ENCODE data around the gene DNAAF3.

DNAAF3 gene

DNA sequence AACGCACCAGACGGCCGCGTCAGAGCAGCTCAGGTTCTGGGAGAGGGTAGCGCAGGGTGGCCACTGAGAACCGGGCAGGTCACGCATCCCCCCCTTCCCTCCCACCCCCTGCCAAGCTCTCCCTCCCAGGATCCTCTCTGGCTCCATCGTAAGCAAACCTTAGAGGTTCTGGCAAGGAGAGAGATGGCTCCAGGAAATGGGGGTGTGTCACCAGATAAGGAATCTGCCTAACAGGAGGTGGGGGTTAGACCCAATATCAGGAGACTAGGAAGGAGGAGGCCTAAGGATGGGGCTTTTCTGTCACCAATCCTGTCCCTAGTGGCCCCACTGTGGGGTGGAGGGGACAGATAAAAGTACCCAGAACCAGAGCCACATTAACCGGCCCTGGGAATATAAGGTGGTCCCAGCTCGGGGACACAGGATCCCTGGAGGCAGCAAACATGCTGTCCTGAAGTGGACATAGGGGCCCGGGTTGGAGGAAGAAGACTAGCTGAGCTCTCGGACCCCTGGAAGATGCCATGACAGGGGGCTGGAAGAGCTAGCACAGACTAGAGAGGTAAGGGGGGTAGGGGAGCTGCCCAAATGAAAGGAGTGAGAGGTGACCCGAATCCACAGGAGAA, 50.9 kb downstream of the DNAAF3 start:
- no peak for DNase-seq

DNA sequence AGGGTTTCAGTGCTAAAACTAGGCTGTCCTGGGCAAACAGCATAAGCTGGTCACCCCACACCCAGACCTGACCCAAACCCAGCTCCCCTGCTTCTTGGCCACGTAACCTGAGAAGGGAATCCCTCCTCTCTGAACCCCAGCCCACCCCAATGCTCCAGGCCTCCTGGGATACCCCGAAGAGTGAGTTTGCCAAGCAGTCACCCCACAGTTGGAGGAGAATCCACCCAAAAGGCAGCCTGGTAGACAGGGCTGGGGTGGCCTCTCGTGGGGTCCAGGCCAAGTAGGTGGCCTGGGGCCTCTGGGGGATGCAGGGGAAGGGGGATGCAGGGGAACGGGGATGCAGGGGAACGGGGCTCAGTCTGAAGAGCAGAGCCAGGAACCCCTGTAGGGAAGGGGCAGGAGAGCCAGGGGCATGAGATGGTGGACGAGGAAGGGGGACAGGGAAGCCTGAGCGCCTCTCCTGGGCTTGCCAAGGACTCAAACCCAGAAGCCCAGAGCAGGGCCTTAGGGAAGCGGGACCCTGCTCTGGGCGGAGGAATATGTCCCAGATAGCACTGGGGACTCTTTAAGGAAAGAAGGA, 51.8 kb downstream of the DNAAF3 start:
- no peak for DNase-seq

DNA sequence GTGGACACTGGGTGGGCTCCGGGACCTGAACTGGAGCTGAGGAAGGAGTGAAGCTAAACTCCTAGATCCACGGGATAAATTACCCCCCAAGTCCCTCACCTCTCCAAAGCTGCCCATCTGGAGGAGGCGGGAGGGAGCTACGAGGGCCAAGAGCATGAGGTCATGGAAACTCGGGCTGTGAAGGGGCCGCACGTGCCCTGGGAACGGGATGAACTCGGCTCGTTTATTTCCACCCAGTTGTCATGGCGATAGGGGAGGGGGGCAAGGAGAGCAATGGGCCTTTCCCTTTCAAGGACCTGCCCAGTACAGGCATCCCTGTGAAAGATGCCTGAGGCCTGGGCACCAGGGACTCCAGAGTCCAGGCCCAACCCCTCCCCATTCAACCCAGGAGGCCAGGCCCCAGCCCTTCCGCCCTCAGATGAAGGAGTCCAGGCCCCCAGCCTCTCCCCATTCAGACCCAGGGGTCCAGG, 52.8 kb downstream of the DNAAF3 start:
- DNase-seq = no peak

DNA sequence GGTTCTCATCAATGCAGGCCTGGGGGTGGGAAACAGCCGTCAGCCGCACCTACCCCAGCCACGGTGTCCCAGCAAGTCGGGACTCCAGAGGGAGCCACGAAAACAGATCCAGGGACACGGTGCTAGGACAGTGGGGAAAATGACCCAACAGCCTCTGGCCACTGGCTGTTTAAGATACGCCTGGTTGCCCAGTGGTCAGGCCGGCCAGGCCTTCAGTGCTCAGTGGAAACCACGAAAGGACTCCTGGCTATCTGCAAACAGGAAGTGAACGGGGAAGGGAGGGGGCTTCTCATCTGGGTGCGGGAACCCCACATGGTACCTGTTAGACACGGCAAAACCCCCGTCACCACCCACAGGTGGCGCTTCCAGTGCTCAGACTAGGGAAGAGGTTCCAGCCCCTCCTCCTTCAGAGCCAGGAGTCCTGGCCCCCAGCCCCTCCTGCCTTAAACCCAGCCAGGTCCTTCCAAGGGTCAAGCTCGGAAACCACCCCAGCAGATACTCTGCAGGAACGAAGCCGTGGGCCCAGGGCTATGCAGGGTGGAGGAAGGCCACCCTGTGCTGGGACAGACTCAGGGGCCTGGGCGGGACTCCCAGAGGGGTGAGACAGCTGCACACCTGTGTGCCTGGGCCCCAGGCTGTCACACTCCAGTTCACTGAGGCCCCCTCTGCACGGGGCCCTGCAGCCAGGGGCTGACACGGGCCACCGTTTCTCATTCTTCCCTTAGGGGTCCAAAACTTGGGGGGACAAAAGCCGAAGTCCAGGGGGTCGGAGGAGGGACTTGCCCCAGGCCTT, 53.4 kb downstream of the DNAAF3 start:
- no peak for DNase-seq

DNA sequence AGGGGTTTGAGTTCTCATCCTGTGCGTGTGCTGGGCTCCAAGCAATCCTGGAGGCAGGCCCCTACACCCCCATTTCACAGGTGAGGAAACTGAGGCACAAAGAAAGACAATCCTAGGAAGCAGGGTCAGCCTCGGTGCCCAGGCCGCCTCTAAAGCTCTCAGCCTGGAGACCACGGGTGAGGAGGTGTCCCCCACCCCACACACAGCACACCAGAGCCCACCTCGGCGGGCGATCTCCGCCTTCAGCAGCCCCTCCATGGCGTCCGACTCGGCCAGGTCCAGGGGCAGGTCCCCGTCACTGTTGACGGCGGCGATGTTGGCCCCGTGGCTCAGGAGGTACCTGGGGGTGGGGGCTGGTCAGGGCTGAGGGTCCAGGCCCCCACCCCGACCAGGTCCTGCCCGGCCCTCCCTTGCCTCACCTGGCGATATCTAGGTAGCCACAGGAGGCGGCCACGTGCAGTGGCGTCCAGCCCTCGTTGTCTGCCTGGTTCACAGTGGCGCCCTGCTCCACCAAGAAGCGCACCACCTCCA, 54.1 kb downstream of the DNAAF3 start:
- no peak for DNase-seq

DNA sequence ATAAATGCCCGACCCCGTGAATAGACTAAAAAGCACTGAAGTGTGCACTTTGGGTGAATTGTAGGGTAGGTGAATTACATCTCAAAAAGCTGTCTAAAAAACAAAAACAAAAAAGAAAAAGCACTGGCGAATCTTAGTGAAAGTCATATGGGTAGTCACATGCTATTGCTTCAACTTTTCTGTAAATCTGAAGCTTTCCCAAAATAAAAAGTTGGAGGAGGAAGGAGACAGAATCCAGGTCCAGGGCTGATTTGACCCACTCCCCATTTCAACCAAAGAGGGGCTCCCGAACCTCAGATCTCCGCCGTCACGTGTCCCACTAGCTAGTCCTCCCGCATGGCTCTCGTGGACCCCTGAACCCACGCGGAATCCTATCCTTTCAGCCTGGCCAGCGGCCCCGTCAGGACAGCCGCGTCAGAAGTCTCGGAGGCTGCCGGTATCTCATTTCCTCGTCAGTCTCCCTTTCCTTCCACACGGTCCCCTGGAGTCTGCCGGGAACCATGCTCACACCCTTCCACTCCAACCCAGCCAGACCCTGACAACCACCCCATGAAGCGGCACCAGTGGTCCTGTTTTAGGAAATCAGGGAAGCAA, 55.1 kb downstream of the DNAAF3 start:
- DNase-seq = no peak

DNA sequence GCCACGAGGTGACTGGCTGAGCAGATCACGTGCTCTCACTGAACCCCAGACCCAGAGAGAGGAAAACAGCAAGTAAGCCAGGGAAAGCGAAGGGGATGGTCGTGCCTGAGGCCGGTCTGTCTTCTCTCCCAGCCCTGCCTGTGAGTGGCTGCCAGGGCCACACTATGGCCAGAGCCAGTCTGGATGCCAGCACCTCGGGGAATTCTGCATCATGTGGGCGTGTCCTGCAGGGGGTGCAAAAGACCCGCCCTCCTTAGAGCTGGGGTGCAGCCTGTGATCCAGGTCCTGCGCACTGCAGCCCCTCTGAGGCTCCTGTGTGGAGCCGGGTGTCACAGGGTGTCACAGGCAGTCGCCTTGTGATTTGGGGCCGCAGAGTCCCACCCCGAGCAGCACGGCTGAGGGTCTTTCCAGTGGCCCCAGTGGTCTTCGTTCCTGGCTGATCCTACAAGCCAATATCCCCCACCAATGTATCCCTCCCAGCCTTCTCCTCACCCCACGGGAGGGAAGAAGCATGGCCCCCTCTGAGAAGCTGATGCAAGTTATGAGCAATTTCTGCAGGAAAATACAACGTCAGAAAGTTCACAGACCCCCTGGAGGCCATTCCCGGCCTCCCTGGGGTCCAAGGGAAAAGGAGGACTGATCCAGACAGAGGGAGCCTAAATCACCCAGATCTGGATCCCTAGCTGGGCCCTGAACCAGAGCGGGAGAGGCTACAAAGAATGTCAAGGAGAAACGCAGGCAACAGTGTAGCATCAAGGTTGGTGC, 56.7 kb downstream of the DNAAF3 start:
- DNase-seq = no peak
